WTC11 (cell line): ENCODE results near the gene IL18R1. TPM values are rescaled to one million over a fixed set of nuclear protein-coding genes. Genes with fewer than 3 reads are reported as not detected.
"Not testable (repeated sequence)": the region's sequence is repeated elsewhere in the genome, so short reads cannot be mapped to it uniquely, and the experiment has no call there.

Experiments
- ATAC-seq: fragments of 200-7000 bp; cut with Tn5 transposase; 2 replicates; pipeline ENCODE4 v1.10.0; 2021; ENCODE audit warnings: mild to moderate bottlenecking, moderate library complexity
- CTCF ChIA-PET: fragments of 300-600 bp; sonication (Branson Sonifier 250); formaldehyde crosslinking; loops from one replicate; lab custom pipeline; 2021; ENCODE audit warnings: antibody characterized with exemption; lab: Charles Lee
- POLR2A ChIA-PET: fragments of 350-600 bp; sonication (Branson Sonifier 250); formaldehyde crosslinking; loops from one replicate; lab custom pipeline; 2021; ENCODE audit warnings: antibody characterized with exemption; lab: Charles Lee
- DNase-seq: peaks from one replicate; pipeline ENCODE4 v3.0.0; 2021; ENCODE audit warnings: low spot score
- H3K27ac Mint-ChIP-seq: 2 replicates; pipeline ENCODE4 v1.8.0; 2021; ENCODE audit warnings: mixed read lengths
- H3K27me3 Mint-ChIP-seq: 2 replicates; pipeline ENCODE4 v1.8.0; 2021; ENCODE audit warnings: low read depth, mild to moderate bottlenecking, moderate library complexity, mixed read lengths
- H3K36me3 Mint-ChIP-seq: 2 replicates; pipeline ENCODE4 v1.8.0; 2021; ENCODE audit warnings: mixed read lengths
- H3K4me1 Mint-ChIP-seq: 2 replicates; pipeline ENCODE4 v1.8.0; 2022; ENCODE audit warnings: mixed read lengths
- H3K4me3 Mint-ChIP-seq: 2 replicates; pipeline ENCODE4 v1.8.0; 2021; ENCODE audit warnings: mild to moderate bottlenecking, moderate library complexity, mixed read lengths
- H3K9me3 Mint-ChIP-seq: 2 replicates; pipeline ENCODE4 v1.8.0; 2021; ENCODE audit warnings: mixed read lengths
- ATF3 ChIP-seq: sonication (generic); formaldehyde crosslinking; conservative IDR thresholded peaks from 2 replicates; pipeline ENCODE4 v1.8.1; 2022; ENCODE audit warnings: mild to moderate bottlenecking, missing genetic modification reagents
- CDX4 ChIP-seq: fragments of 250-450 bp; sonication (Bioruptor Pico); IDR thresholded peaks from 2 replicates; pipeline ENCODE4 v1.9.0; 2021; ENCODE audit warnings: moderate library complexity, mild to moderate bottlenecking, inconsistent platforms, borderline replicate concordance
- E2F1 ChIP-seq: sonication (generic); formaldehyde crosslinking; IDR thresholded peaks from 2 replicates; pipeline ENCODE4 v1.8.0; 2022; ENCODE audit warnings: mild to moderate bottlenecking, missing genetic modification reagents
- ELF4 ChIP-seq: sonication (generic); formaldehyde crosslinking; IDR thresholded peaks from 2 replicates; pipeline ENCODE4 v1.8.1; 2022; ENCODE audit warnings: low read depth, mild to moderate bottlenecking, moderate library complexity, missing genetic modification reagents
- EMX1 ChIP-seq: fragments of 250-450 bp; sonication (Bioruptor Pico); IDR thresholded peaks from 2 replicates; pipeline ENCODE4 v1.8.0; 2021; ENCODE audit warnings: mild to moderate bottlenecking
- ERG ChIP-seq: fragments of 250-450 bp; sonication (Bioruptor Pico); IDR thresholded peaks from 2 replicates; pipeline ENCODE4 v1.8.0; 2021; ENCODE audit warnings: mild to moderate bottlenecking
- FOXK1 ChIP-seq: sonication (generic); formaldehyde crosslinking; IDR thresholded peaks from 2 replicates; pipeline ENCODE4 v1.8.0; 2022; ENCODE audit warnings: mild to moderate bottlenecking, moderate library complexity, missing genetic modification reagents
- GABPB1 ChIP-seq: sonication (generic); formaldehyde crosslinking; IDR thresholded peaks from 2 replicates; pipeline ENCODE4 v1.8.1; 2023; ENCODE audit warnings: mild to moderate bottlenecking, missing genetic modification reagents
- GRHL2 ChIP-seq: fragments of 250-450 bp; sonication (Bioruptor Pico); IDR thresholded peaks from 2 replicates; pipeline ENCODE4 v1.8.0; 2022; ENCODE audit warnings: mild to moderate bottlenecking, moderate library complexity; ENCODE audit not compliant: insufficient replicate concordance, severe bottlenecking
- IRF1 ChIP-seq: sonication (generic); formaldehyde crosslinking; IDR thresholded peaks from 2 replicates; pipeline ENCODE4 v1.8.0; 2023; ENCODE audit warnings: missing genetic modification reagents
- JUN ChIP-seq: sonication (generic); formaldehyde crosslinking; IDR thresholded peaks from 2 replicates; pipeline ENCODE4 v1.8.0; 2023; ENCODE audit warnings: mild to moderate bottlenecking, missing genetic modification reagents
- MXD4 ChIP-seq: fragments of 250-450 bp; sonication (Bioruptor Pico); IDR thresholded peaks from 2 replicates; pipeline ENCODE4 v1.8.0; 2021; ENCODE audit warnings: mild to moderate bottlenecking, moderate library complexity, borderline replicate concordance
- MYBL2 ChIP-seq: sonication (generic); formaldehyde crosslinking; IDR thresholded peaks from 2 replicates; pipeline ENCODE4 v1.8.1; 2023; ENCODE audit warnings: mild to moderate bottlenecking, moderate library complexity, missing genetic modification reagents
- NFYB ChIP-seq: sonication (generic); formaldehyde crosslinking; conservative IDR thresholded peaks from 2 replicates; pipeline ENCODE4 v1.8.0; 2022; ENCODE audit warnings: low read depth, missing genetic modification reagents
- OVOL2 ChIP-seq: fragments of 250-450 bp; sonication (Bioruptor Pico); IDR thresholded peaks from 2 replicates; pipeline ENCODE4 v1.9.0; 2021; ENCODE audit warnings: mild to moderate bottlenecking, borderline replicate concordance
- TEAD1 ChIP-seq: sonication (generic); formaldehyde crosslinking; IDR thresholded peaks from 2 replicates; pipeline ENCODE4 v1.8.0; 2022; ENCODE audit warnings: mild to moderate bottlenecking, missing genetic modification reagents
- TEAD4 ChIP-seq: sonication (generic); formaldehyde crosslinking; IDR thresholded peaks from 2 replicates; pipeline ENCODE4 v1.8.0; 2022; ENCODE audit warnings: mild to moderate bottlenecking, missing genetic modification reagents
- ZBTB21 ChIP-seq: sonication (generic); formaldehyde crosslinking; IDR thresholded peaks from 2 replicates; pipeline ENCODE4 v1.8.1; 2023; ENCODE audit warnings: mild to moderate bottlenecking, missing genetic modification reagents, borderline replicate concordance
- ZNF317 ChIP-seq: sonication (generic); formaldehyde crosslinking; IDR thresholded peaks from 2 replicates; pipeline ENCODE4 v1.8.1; 2023; ENCODE audit warnings: low read depth, mild to moderate bottlenecking, moderate library complexity, missing genetic modification reagents, borderline replicate concordance
- ZNF512 ChIP-seq: sonication (generic); formaldehyde crosslinking; IDR thresholded peaks from 2 replicates; pipeline ENCODE4 v1.8.1; 2022; ENCODE audit warnings: missing genetic modification reagents, borderline replicate concordance
- total RNA-seq: library from RNA; stranded (reverse); gene quantifications from 3 replicates; pipeline ENCODE4 v1.2.3, GENCODE V29; 2021

Gene IL18R1
- total RNA-seq, 1 experiment from 2014 or later: not detected

GRCh38 chr2:102318437-102318836 is 37.2 kb upstream of the IL18R1 start (continued):
- TF ChIP-seq EMX1 (CRISPR knock-in tag) (no peak), ATF3 (CRISPR knock-in tag) (no peak)

- CTCF ChIA-PET: no interaction called here
Observed at GRCh38 chr2:102321941-102322719, 33.5 kb upstream of the IL18R1 start.

GRCh38 chr2:102324914-102325313 is 30.7 kb upstream of the IL18R1 start:
- POLR2A ChIA-PET, H3K27ac Mint-ChIP-seq: not testable (repeated sequence)

More at GRCh38 chr2:102321941-102322719, 33.5 kb upstream of the IL18R1 start:
- peaks cover 10% of the 10 kb centered on the region; the same call in 1 of the 2 replicates for H3K27me3 Mint-ChIP-seq
- no peak for DNase-seq
- H3K36me3 Mint-ChIP-seq: peaks cover 20% of the 10 kb centered on the region
- H3K4me1 Mint-ChIP-seq: no peaks in the 10 kb centered on the region
- no peak overlapping the region for H3K4me3 Mint-ChIP-seq
- H3K27ac Mint-ChIP-seq: no peak overlapping the region
- POLR2A ChIA-PET: no interaction called here
- no peak for TF ChIP-seq TEAD1 (CRISPR knock-in tag)
- TF ChIP-seq FOXK1 (CRISPR knock-in tag): no peak
- no peak for TF ChIP-seq JUN (CRISPR knock-in tag)
- TF ChIP-seq ATF3 (CRISPR knock-in tag): no peak
- no peak for TF ChIP-seq ZNF512 (CRISPR knock-in tag)
- no peak for TF ChIP-seq MYBL2 (CRISPR knock-in tag)
- TF ChIP-seq ELF4 (CRISPR knock-in tag): no peak
- TF ChIP-seq E2F1 (CRISPR knock-in tag): no peak
- TF ChIP-seq OVOL2: no peak
- no peak for TF ChIP-seq ZBTB21 (CRISPR knock-in tag)
- TF ChIP-seq NFYB (CRISPR knock-in tag): no peak
- TF ChIP-seq GRHL2 (CRISPR knock-in tag): no peak
- TF ChIP-seq GABPB1 (CRISPR knock-in tag): no peak
- no peak for TF ChIP-seq ERG (CRISPR knock-in tag)
- TF ChIP-seq IRF1: no peak
- TF ChIP-seq MXD4 (CRISPR knock-in tag): no peak
- no peak for TF ChIP-seq ZNF317 (CRISPR knock-in tag)
- no peak for TF ChIP-seq CDX4 (CRISPR knock-in tag)
- no peak for TF ChIP-seq EMX1 (CRISPR knock-in tag)
- TF ChIP-seq TEAD4 (CRISPR knock-in tag): no peak
- TF ChIP-seq, all 79 proteins: peak for 0
- H3K9me3 Mint-ChIP-seq: peaks cover 50% of the 10 kb centered on the region
- no peak for ATAC-seq

More at GRCh38 chr2:102324914-102325313, 30.7 kb upstream of the IL18R1 start:
- ATAC-seq, DNase-seq, H3K4me3 Mint-ChIP-seq, CTCF ChIA-PET, H3K4me1 Mint-ChIP-seq: not testable (repeated sequence)
- peaks cover 20% of the 10 kb centered on the region for H3K36me3 Mint-ChIP-seq
- H3K27me3 Mint-ChIP-seq: peaks cover 13% of the 10 kb centered on the region
- peaks cover 62% of the 10 kb centered on the region for H3K9me3 Mint-ChIP-seq
